HL-60 (cell line): ENCODE measurements around the gene SPOCK2.

Source experiments
- GABPA ChIP-seq: IDR thresholded peaks from 2 replicates; pipeline ENCODE4 v1.6.1; 2012; ENCODE audit warnings: low read depth
- POLR2AphosphoS5 ChIP-seq: IDR thresholded peaks from 2 replicates; pipeline ENCODE4 v1.6.1; 2012; ENCODE audit warnings: low read depth
- SPI1 ChIP-seq: IDR thresholded peaks from 2 replicates; pipeline ENCODE4 v1.6.1; 2012; ENCODE audit warnings: low read depth, mild to moderate bottlenecking, borderline replicate concordance
- TF ChIP-seq, protein P1 (sequence below): IDR thresholded peaks from one replicate; pipeline ENCODE4 v1.5.1; 2011; ENCODE audit warnings: low read length, control low read depth, inconsistent platforms; ENCODE audit not compliant: insufficient read depth
- TF ChIP-seq, protein P2 (sequence below): IDR thresholded peaks from 2 replicates; pipeline ENCODE4 v1.6.1; 2012; ENCODE audit warnings: low read depth; ENCODE audit not compliant: insufficient replicate concordance

DNA sequence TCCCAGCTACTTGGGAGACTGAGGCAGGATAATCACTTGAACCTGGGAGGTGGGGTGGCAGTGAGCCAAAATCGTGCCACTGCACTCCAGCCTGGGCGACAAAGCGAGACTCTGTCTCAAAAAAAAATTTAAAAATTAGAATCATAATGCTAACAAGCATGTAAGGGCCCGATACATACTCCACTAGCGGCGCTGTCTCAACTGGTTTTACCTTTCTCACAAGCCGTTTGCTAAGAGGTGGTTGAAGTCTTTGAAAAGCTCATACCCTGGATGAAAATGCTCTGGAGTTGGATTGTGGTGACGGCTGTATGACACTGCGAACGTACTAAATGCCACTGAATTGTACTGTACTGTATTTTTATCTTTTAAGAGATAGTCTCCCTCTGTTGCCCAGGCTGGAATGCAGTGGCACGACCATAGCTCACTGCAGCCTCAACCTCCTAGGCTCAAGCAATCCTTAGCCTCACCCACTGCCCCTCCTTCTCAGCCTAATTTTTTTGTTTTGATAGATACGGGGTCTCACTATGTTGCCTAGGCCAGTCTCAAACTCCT is 29.9 kb downstream of the SPOCK2 start:
- TF ChIP-seq, protein P1, sequence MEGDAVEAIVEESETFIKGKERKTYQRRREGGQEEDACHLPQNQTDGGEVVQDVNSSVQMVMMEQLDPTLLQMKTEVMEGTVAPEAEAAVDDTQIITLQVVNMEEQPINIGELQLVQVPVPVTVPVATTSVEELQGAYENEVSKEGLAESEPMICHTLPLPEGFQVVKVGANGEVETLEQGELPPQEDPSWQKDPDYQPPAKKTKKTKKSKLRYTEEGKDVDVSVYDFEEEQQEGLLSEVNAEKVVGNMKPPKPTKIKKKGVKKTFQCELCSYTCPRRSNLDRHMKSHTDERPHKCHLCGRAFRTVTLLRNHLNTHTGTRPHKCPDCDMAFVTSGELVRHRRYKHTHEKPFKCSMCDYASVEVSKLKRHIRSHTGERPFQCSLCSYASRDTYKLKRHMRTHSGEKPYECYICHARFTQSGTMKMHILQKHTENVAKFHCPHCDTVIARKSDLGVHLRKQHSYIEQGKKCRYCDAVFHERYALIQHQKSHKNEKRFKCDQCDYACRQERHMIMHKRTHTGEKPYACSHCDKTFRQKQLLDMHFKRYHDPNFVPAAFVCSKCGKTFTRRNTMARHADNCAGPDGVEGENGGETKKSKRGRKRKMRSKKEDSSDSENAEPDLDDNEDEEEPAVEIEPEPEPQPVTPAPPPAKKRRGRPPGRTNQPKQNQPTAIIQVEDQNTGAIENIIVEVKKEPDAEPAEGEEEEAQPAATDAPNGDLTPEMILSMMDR, result no peak
- no peak for TF ChIP-seq POLR2AphosphoS5
- TF ChIP-seq, protein P2, sequence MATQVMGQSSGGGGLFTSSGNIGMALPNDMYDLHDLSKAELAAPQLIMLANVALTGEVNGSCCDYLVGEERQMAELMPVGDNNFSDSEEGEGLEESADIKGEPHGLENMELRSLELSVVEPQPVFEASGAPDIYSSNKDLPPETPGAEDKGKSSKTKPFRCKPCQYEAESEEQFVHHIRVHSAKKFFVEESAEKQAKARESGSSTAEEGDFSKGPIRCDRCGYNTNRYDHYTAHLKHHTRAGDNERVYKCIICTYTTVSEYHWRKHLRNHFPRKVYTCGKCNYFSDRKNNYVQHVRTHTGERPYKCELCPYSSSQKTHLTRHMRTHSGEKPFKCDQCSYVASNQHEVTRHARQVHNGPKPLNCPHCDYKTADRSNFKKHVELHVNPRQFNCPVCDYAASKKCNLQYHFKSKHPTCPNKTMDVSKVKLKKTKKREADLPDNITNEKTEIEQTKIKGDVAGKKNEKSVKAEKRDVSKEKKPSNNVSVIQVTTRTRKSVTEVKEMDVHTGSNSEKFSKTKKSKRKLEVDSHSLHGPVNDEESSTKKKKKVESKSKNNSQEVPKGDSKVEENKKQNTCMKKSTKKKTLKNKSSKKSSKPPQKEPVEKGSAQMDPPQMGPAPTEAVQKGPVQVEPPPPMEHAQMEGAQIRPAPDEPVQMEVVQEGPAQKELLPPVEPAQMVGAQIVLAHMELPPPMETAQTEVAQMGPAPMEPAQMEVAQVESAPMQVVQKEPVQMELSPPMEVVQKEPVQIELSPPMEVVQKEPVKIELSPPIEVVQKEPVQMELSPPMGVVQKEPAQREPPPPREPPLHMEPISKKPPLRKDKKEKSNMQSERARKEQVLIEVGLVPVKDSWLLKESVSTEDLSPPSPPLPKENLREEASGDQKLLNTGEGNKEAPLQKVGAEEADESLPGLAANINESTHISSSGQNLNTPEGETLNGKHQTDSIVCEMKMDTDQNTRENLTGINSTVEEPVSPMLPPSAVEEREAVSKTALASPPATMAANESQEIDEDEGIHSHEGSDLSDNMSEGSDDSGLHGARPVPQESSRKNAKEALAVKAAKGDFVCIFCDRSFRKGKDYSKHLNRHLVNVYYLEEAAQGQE, result no peak
- no peak for TF ChIP-seq GABPA
- no peak for TF ChIP-seq SPI1
